Measurements from ENCODE around the gene CREBBP. TPM values are rescaled to one million over a fixed set of nuclear protein-coding genes. Genes with fewer than 3 reads are reported as not detected.

Gene CREBBP
- total RNA-seq, 3 donors from 2014 or later, result 61.6 to 82.6 (median 69.5) TPM

GRCh38 chr16:3874794-3875692 lies 5.5 kb downstream of the CREBBP start:
- Histone ChIP-seq H3K36me3 (no peaks in the 10 kb centered on the region), H3K9me3 (no peaks in the 10 kb centered on the region), H3K27ac (peak overlapping the region in 1 of 2 donors; percentile 22), H3K4me1 (peaks cover 3 to 54% of the 10 kb centered on the region in 2 donors), H3K27me3 (no peaks in the 10 kb centered on the region), H3K4me3 (peak overlapping the region in 1 of 3 donors; percentile 13)
- no peak for TF ChIP-seq POLR2A (IDR thresholded peaks at IDR 0.05)
- no peak for TF ChIP-seq POLR2AphosphoS5 (IDR thresholded peaks at IDR 0.05)
- no peak for TF ChIP-seq CTCF (IDR thresholded peaks at IDR 0.05)
- no peak for DNase-seq (ENCODE audit: low spot score in 2 of 2)
- intact Hi-C loops (cut with DNase I; ENCODE audit: low total_unique reads), result no loop called here

GRCh38 chr16:3874242-3874641 lies 6.3 kb downstream of the CREBBP start:
- peak overlapping the region in 1 of 3 donors; percentile 31 for H3K4me3 ChIP-seq
- no peaks in the 10 kb centered on the region for H3K9me3 ChIP-seq
- H3K27ac ChIP-seq, result peak overlapping the region in 1 of 2 donors; percentile 22
- intact Hi-C loops (cut with DNase I; ENCODE audit: low total_unique reads), result no loop called here
- TF ChIP-seq POLR2A (IDR thresholded peaks at IDR 0.05) (no peak), POLR2AphosphoS5 (IDR thresholded peaks at IDR 0.05) (no peak), CTCF (IDR thresholded peaks at IDR 0.05) (no peak)
- no peak for DNase-seq (ENCODE audit: low spot score in 2 of 2)
- peaks cover 3 to 54% of the 10 kb centered on the region in 2 donors for H3K4me1 ChIP-seq
- no peaks in the 10 kb centered on the region for H3K36me3 ChIP-seq
- H3K27me3 ChIP-seq, result no peaks in the 10 kb centered on the region

- peak overlapping the region in 1 of 3 donors; percentile 31 for H3K4me3 ChIP-seq
- DNase-seq (ENCODE audit: low spot score in 2 of 2), result no peak
- TF ChIP-seq POLR2A (IDR thresholded peaks at IDR 0.05) (no peak), CTCF (IDR thresholded peaks at IDR 0.05) (no peak), POLR2AphosphoS5 (IDR thresholded peaks at IDR 0.05) (no peak)
- intact Hi-C loops (cut with DNase I; ENCODE audit: low total_unique reads), result no loop called here
- no peaks in the 10 kb centered on the region for H3K36me3 ChIP-seq
- H3K9me3 ChIP-seq, result no peaks in the 10 kb centered on the region
- H3K4me1 ChIP-seq, result peaks cover 3 to 54% of the 10 kb centered on the region in 2 donors
- H3K27ac ChIP-seq, result peak overlapping the region in 1 of 2 donors; percentile 28
- no peaks in the 10 kb centered on the region for H3K27me3 ChIP-seq
These were observed 6.9 kb downstream of the CREBBP start for GRCh38 chr16:3873482-3874173.

GRCh38 chr16:3872216-3872895 lies 8.2 kb downstream of the CREBBP start:
- Histone ChIP-seq H3K36me3 (no peaks in the 10 kb centered on the region), H3K27me3 (no peaks in the 10 kb centered on the region), H3K4me1 (peaks cover 3 to 47% of the 10 kb centered on the region in 2 donors), H3K9me3 (no peaks in the 10 kb centered on the region), H3K4me3 (peak overlapping the region in 1 of 3 donors; percentile 29), H3K27ac (no peak overlapping the region)
- DNase-seq (ENCODE audit: low spot score in 2 of 2), result no peak
- intact Hi-C loops (cut with DNase I; ENCODE audit: low total_unique reads), result no loop called here
- TF ChIP-seq POLR2A (IDR thresholded peaks at IDR 0.05), result no peak
- no peak for TF ChIP-seq CTCF (IDR thresholded peaks at IDR 0.05)
- no peak for TF ChIP-seq POLR2AphosphoS5 (IDR thresholded peaks at IDR 0.05)
